ENCODE results near the gene HSD3B7. TPM values are rescaled to one million over a fixed set of nuclear protein-coding genes. Genes with fewer than 3 reads are reported as not detected.
A peak's percentile ranks its signal among the peaks of the same experiment; 100 is the strongest.

HSD3B7 gene
- total RNA-seq, 1 experiment from 2014 or later = 28.9 TPM

DNA sequence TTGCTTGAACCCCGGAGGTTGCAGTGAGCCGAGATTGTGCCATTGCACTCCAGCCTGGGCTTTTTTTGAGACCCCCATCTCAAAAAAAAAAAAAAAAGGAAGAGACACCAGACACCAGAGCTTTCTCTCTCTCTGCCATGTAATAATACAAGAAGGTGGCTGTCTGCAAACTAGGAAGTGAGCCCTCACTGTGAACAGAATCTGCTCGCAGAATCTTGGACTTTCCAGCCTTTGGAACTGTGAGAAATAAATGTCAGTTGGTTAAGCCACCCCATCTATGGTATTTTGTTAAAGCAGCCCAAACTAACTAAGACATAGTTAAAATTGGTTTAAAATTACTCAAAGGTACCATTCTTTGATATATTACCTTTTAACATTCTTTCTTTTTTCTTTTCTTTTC, 35.5 kb downstream of the HSD3B7 start:
- no peak for DNase-seq (ENCODE audit: low spot score)

DNA sequence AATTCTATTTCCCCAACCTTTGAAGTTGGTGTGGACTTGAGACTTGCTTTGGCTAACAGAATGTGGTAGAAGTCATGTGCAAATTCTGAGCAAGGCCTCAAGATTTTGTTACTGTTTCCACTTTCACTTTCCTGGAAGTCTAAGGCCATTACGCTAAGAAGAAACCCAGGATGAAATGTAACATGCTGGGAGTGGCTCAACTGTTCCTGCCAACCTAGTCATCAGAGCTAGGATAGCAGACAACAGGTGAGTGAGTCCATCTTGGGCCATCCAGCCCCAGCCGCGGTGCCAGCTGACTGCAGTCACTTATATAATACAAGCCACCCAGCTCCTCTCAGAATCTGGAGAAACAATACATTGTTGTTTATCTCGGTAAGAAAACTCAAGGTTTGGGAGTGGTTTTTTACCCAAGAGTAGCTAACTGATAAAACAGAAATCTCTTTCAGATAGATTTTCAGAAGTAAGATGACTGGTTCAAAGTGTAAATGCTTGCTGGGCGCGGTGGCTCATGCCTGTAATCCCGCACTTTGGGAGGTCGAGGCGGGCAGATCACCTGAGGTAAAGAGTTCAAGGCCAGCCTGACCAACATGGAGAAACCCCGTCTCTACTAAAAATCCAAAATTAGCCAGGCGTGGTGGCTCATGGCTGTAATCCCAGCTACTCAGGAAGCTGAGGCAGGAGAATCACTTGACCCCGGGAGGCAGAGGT, 37.7 kb downstream of the HSD3B7 start:
- no peak for DNase-seq (ENCODE audit: low spot score)

DNA sequence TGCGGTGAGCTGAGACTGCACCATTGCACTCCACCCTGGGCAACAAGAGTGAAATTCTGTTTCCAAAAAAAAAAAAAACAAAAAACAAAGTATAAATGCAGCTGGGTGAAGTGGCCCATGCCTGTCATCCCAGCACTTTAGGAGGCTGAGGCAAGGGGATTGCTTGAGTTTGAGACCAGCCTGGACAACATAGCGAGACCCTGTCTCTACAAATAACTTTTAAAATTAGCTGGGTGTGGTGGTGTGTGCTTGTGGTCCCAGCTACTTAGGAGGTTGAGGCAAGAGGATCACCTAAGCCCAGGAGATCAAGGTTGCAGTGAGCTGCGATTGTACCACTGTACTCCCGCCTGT, 38.2 kb downstream of the HSD3B7 start:
- no peak for DNase-seq (ENCODE audit: low spot score)

DNA sequence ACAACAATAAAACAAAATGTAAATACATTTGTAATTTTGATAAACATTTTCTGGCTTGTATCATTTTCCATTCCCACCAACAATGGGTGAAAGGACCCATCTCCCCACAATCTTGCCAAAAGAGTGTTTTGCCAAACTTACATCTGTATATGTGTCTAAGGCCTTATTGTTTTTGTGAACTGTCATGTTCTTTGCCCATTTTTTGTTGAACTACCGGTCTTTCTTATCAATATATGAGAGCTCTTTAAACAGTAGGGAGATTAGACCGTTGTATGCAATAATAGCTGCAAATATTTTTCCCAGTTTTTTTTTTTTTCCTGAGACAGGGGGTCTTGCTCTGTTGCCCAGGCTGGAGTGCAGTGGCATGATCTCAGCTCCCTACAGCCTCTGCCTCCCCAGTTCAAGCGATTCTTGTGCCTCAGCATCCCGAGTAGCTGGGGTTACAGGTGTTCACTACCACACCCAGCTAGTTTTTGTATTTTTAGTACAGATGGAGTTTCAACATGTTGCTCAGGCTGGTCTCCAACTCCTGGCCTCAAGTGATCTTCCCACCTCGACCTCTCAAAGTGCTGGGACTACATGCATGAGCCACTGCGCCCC, 38.7 kb downstream of the HSD3B7 start:
- no peak for DNase-seq (ENCODE audit: low spot score)

DNA sequence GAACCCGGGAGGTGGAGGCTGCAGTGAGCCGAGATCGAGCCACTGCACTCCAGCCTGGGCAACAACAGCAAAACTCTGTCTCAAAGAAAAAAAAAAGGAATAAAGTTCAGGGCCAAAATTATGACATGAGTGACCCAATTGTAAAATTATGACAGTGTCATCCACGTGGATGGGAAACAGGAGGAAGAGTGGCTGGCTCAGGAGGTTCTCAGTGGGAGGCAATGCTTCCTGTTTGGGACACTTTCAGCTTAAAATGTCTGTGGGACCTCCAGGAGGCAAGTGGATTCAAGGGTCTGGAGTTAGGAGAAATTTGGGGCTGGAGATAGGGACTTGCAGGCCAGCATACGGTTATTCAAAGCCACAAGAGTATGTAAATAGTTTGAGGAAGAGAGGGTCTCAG, 40.3 kb downstream of the HSD3B7 start:
- no peak for DNase-seq (ENCODE audit: low spot score)

DNA sequence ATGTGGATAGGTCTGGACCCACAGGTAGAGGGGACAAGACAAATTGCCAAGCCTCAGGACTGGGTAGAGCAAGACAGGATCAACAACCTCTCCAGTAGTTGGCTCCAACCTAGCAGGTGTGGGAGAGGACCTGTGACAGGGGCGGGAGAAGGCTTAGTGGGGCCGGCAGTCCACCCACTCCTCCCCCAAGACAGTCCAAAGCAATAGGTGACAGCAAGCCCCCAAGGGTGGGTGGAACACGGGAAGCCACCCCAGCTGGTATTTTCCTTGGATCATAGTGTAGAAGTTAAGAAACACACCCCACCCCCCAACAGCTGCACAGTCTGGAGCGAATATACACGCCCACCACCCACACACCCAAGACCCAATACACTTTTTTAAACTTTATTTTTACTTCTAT, 44.3 kb downstream of the HSD3B7 start:
- DNase-seq (ENCODE audit: low spot score) = no peak

DNA sequence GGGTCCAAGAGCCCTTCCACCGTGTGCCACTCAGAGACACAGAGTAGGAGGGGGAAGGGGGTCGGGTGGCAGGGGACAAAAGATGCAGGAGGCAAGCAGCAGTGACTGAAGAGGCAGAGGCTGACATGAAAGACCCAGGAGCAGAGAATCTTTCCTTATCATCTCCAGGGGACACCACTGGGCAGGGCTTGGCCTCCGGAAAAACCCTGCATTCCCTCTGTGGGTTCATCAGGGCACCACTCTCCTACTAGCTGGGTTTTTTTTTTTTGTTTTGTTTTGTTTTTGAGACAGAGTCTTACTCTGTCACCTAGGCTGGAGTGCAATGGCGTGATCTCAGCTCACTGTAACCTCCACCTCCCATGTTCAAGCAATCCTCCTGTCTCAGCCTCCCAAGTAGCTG, 46.3 kb downstream of the HSD3B7 start:
- no peak for DNase-seq (ENCODE audit: low spot score)

DNA sequence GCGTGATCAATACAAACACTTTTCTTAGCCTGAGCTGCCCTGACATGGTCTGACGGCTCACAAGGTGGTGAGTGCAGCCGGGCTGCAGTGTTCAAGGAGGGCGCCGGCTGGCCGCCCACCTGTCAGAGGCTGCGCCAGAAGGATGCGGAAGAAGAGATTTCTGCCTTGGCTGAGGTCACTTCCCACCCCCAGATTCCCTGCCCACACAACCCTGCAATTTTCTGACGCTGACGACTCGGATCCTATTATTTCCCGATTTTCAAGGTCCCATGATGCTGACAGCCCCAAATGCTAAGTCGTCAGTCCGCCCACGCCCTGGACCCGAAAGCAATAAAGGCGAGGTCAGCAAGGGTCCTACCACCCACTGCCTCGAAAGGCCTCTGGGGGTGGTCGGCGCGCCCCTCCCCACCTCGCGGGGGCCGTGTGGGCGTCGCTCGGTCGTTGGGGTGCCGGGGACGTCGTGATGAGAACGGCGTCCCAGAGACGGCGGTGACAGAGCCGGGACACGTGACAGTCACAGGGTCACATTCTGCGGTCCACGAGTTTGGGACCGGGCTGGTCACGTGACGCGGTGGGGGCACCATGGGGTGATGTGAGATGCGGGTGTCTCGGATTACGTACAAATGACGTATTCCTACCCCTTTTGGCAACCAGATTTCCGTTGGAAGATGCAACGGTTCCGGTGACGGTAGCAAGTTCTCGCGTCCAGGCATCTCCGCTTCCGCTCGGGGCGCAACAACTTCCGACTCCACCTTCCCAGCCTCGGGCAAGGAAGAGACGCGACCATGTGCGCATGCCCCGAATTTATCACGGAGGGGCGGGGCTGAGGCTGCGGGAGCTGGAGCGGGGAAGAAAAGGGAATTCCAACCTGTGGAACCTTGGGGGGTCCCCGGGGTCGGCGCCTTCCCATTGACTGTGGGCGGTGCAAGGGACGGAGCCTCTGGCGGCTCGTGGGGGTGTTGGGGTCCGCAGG, 48.0 kb downstream of the HSD3B7 start, which contains the start of gene STX4:
Gene STX4 (plus strand): TSS at position 823 of the 973 bp plus-strand sequence. CDS start 248 bp downstream, outside the sequence.
- DNase-seq (ENCODE audit: low spot score) = peak; percentile 92

DNA sequence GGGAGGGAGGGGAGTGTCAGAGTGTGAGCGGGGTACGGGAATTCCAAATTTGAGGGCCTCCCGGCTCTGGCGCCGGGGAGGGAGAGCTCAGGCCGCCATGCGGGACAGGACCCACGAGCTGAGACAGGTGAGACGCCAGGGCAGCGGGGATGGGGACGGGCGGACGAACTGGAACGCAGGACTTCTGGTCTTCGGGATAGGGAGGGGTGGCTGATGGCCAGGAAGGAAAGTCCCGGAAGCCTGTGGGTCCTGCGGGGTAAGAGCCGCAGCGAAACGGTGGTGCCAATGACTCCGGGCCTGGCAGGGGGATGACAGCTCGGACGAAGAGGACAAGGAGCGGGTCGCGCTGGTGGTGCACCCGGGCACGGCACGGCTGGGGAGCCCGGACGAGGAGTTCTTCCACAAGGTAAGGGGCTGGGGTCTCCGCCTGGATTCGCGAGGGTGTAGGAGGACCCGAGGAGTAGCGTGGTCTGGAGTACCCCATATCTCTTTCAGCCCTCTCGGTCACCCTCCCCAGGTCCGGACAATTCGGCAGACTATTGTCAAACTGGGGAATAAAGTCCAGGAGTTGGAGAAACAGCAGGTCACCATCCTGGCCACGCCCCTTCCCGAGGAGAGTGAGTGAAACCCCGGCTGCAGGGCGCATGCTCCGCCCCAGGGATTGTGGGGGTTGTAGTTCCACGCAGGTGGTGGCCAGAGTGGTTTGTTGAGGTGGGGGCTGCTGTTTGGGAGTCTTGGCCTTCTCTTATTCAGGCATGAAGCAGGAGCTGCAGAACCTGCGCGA, 48.9 kb downstream of the HSD3B7 start:
- DNase-seq (ENCODE audit: low spot score) = peak; percentile 84

DNA sequence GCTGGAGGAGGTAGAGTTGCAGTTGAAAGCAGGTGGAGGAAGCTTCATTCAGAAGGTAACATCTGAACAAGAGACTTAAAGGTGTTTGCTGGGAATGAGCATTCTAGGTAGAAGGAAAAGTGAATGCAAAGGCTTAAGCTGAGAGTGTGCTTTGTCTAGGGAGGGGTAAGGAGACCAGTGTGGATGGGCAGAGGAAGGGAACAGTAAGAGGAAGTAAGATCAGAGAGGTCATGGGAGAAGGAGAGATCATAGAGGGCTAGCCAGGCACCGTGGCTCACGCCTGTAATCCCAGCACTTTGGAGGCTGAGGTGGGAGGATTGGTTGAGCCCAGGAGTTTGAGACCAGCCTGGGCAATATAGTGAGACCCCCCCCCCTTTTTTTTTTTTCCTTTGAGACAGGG, 51.7 kb downstream of the HSD3B7 start:
- DNase-seq (ENCODE audit: low spot score) = no peak

Small RNA genes within 50 kb of the gene (small RNA-seq; reads per million reads assigned to genes)
- not detected for gene AC135048.1

Other genes starting within 250 kb of the HSD3B7 start
- 58.3 and 69.5 TPM in 2 replicates for gene PHKG2, start 236.8 kb upstream of the HSD3B7 start, total RNA-seq (2014; rRNA removed; shearing (Covaris generic))
- 13.5 and 23.4 TPM in 2 replicates for gene CFAP119, start 223.1 kb upstream of the HSD3B7 start, total RNA-seq (2014; rRNA removed; shearing (Covaris generic))
- gene RNF40, start 222.9 kb upstream of the HSD3B7 start, total RNA-seq (2014; rRNA removed; shearing (Covaris generic)) = 99.7 and 109 TPM in 2 replicates
- 19.8 and 21.3 TPM in 2 replicates for gene ZNF629, start 198.0 kb upstream of the HSD3B7 start, total RNA-seq (2014; rRNA removed; shearing (Covaris generic))
- gene BCL7C, start 91.1 kb upstream of the HSD3B7 start, total RNA-seq (2014; rRNA removed; shearing (Covaris generic)) = 28.3 and 34.3 TPM in 2 replicates
- not detected in 2 replicates for gene CTF1, start 88.6 kb upstream of the HSD3B7 start, total RNA-seq (2014; rRNA removed; shearing (Covaris generic))
- gene FBXL19, start 61.6 kb upstream of the HSD3B7 start, total RNA-seq (2014; rRNA removed; shearing (Covaris generic)) = 42.6 and 43.3 TPM in 2 replicates
- gene ORAI3, start 36.1 kb upstream of the HSD3B7 start, total RNA-seq (2014; rRNA removed; shearing (Covaris generic)) = 16.9 and 22.9 TPM in 2 replicates
- 7.7 and 9.8 TPM in 2 replicates for gene SETD1A, start 27.5 kb upstream of the HSD3B7 start, total RNA-seq (2014; rRNA removed; shearing (Covaris generic))
- gene STX1B, start 25.4 kb downstream of the HSD3B7 start, total RNA-seq (2014; rRNA removed; shearing (Covaris generic)) = not detected in 2 replicates
- 17.1 and 17.9 TPM in 2 replicates for gene STX4, start 48.4 kb downstream of the HSD3B7 start, total RNA-seq (2014; rRNA removed; shearing (Covaris generic))
- gene ZNF668, start 89.0 kb downstream of the HSD3B7 start, total RNA-seq (2014; rRNA removed; shearing (Covaris generic)) = 21.6 and 29.8 TPM in 2 replicates
- gene ZNF646, start 89.2 kb downstream of the HSD3B7 start, total RNA-seq (2014; rRNA removed; shearing (Covaris generic)) = 18.4 and 22.0 TPM in 2 replicates
- 1.3 and 3.7 TPM in 2 replicates for gene PRSS53, start 103.7 kb downstream of the HSD3B7 start, total RNA-seq (2014; rRNA removed; shearing (Covaris generic))
- 72.3 and 74.4 TPM in 2 replicates for gene VKORC1, start 109.6 kb downstream of the HSD3B7 start, total RNA-seq (2014; rRNA removed; shearing (Covaris generic))
- gene BCKDK, start 123.2 kb downstream of the HSD3B7 start, total RNA-seq (2014; rRNA removed; shearing (Covaris generic)) = 53.2 and 56.3 TPM in 2 replicates
- 50.1 and 55.7 TPM in 2 replicates for gene KAT8, start 132.5 kb downstream of the HSD3B7 start, total RNA-seq (2014; rRNA removed; shearing (Covaris generic))
- gene PRSS8, start 150.5 kb downstream of the HSD3B7 start, total RNA-seq (2014; rRNA removed; shearing (Covaris generic)) = 116 and 128 TPM in 2 replicates
- gene PRSS36, start 164.9 kb downstream of the HSD3B7 start, total RNA-seq (2014; rRNA removed; shearing (Covaris generic)) = 2.3 and 4.1 TPM in 2 replicates
- 34.0 and 36.5 TPM in 2 replicates for gene FUS, start 194.9 kb downstream of the HSD3B7 start, total RNA-seq (2014; rRNA removed; shearing (Covaris generic))
- gene PYCARD, start 217.6 kb downstream of the HSD3B7 start, total RNA-seq (2014; rRNA removed; shearing (Covaris generic)) = 118 and 130 TPM in 2 replicates
- 0.23 and 0.84 TPM in 2 replicates for gene TRIM72, start 228.9 kb downstream of the HSD3B7 start, total RNA-seq (2014; rRNA removed; shearing (Covaris generic))
- not detected in 2 replicates for gene PYDC1, start 231.9 kb downstream of the HSD3B7 start, total RNA-seq (2014; rRNA removed; shearing (Covaris generic))